Measurements from ENCODE around the gene ISYNA1. TPM values are rescaled to one million over a fixed set of nuclear protein-coding genes. Genes with fewer than 3 reads are reported as not detected.

Gene ISYNA1
- total RNA-seq, 1 donor from 2014 or later, result 68.5 TPM

DNA sequence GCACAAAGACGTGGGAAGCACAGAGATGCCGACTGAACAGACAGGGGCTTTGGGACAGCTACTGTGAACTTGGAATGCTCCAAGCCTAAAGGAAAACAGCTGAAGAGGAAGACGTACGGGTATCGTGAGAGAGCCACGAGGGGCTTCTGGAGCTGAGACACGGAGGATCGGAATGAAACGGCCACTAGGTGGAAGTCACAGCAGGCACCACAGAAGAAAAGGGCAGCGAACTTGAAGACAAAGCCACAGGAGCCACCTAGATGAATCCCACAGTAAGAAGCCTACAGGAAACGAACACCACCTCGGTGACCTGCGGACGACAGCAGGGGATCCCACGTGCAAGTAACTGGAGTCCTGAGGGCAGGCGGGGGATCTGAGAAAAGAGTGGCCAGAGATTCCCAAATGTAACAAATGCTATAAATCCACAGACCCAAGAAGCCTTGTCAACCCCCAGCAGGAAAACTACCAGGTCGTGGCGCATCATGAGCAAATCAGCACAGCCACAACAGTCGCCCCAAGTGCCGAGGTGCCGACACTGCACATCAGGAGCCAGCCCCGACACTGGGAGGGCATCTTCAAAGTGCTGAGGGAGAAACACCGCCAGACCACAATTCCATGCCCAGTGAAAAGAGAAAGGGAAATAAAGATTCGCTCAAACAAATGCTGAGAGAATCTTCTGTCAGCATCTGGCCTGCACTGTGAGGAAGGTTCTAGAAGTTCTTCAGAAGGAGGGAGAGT is 39.3 kb upstream of the ISYNA1 start:
- no peaks in the 10 kb centered on the region for H3K9me3 Mint-ChIP-seq (ENCODE audit: unreplicated experiment)
- H3K27ac Mint-ChIP-seq (ENCODE audit: unreplicated experiment), result peak overlapping the region; percentile 72
- TF ChIP-seq, protein P1, sequence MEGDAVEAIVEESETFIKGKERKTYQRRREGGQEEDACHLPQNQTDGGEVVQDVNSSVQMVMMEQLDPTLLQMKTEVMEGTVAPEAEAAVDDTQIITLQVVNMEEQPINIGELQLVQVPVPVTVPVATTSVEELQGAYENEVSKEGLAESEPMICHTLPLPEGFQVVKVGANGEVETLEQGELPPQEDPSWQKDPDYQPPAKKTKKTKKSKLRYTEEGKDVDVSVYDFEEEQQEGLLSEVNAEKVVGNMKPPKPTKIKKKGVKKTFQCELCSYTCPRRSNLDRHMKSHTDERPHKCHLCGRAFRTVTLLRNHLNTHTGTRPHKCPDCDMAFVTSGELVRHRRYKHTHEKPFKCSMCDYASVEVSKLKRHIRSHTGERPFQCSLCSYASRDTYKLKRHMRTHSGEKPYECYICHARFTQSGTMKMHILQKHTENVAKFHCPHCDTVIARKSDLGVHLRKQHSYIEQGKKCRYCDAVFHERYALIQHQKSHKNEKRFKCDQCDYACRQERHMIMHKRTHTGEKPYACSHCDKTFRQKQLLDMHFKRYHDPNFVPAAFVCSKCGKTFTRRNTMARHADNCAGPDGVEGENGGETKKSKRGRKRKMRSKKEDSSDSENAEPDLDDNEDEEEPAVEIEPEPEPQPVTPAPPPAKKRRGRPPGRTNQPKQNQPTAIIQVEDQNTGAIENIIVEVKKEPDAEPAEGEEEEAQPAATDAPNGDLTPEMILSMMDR (IDR thresholded peaks at IDR 0.05; ENCODE audit: unreplicated experiment), result no peak
- H3K36me3 Mint-ChIP-seq (ENCODE audit: low read depth, unreplicated experiment), result peaks cover 18% of the 10 kb centered on the region
- peaks cover 17% of the 10 kb centered on the region for H3K27me3 Mint-ChIP-seq (ENCODE audit: unreplicated experiment)
- H3K4me1 Mint-ChIP-seq (ENCODE audit: unreplicated experiment), result peaks cover 35% of the 10 kb centered on the region
- peak overlapping the region; percentile 43 for H3K4me3 Mint-ChIP-seq (ENCODE audit: unreplicated experiment)
- no peak for DNase-seq (ENCODE audit: low spot score)

DNA sequence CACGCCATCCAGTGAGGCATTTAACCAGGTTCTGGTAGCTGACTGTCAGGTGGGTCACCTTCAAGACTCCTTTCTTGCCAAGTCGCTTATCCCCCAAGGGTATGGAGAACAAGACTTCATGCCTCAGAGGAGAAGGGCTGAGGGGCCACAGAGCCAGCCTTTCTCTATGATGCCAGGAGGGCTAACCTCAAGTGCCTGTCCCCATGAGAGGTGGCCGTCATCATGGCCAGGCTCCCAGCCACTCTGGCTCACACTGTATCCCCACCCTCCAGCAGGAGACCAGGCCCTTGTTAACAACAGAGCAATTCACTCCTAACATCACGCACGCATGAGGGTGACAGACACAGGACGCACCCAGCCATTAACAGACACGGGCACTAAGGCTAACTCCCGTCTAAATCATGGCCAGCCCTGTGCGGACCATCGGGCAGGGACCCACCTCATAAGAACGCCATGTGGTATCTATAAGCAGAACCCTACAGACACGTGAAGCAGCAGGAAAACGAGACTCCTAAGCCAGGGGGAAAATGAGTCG is 38.6 kb upstream of the ISYNA1 start:
- no peaks in the 10 kb centered on the region for H3K9me3 Mint-ChIP-seq (ENCODE audit: unreplicated experiment)
- H3K27me3 Mint-ChIP-seq (ENCODE audit: unreplicated experiment), result peaks cover 17% of the 10 kb centered on the region
- H3K36me3 Mint-ChIP-seq (ENCODE audit: low read depth, unreplicated experiment), result peaks cover 18% of the 10 kb centered on the region
- H3K4me1 Mint-ChIP-seq (ENCODE audit: unreplicated experiment), result peaks cover 35% of the 10 kb centered on the region
- H3K4me3 Mint-ChIP-seq (ENCODE audit: unreplicated experiment), result peak overlapping the region; percentile 43
- TF ChIP-seq, protein P1 (IDR thresholded peaks at IDR 0.05; ENCODE audit: unreplicated experiment), result no peak
- peak overlapping the region; percentile 72 for H3K27ac Mint-ChIP-seq (ENCODE audit: unreplicated experiment)
- no peak for DNase-seq (ENCODE audit: low spot score)

DNA sequence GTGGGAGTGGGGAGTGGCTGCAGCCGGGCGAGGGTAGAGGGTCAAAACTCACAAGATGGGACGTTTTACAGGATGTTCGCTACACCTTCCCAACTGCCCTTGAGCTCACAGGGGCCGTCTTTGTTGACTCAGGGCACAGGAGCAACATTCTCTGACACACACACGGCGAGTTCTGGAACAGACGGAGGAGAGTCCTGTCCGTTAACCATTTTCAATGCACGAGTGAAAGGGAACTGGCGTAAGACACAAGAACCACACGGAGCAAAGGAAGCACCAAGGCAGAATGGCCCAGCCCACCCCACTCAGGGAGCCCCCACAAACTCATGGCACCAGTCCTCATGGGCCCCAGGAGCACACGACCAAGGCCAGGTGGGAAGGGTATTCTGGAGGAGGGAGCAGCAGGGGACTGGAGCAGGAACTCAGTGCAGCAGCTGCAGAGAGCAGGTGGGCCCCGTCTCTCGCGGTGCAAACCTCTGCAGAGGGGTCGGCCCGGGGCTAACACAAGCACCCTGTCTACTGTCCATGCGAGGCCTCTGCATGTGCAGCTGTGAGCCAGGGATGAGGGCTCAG is 37.9 kb upstream of the ISYNA1 start:
- peaks cover 14% of the 10 kb centered on the region for H3K27me3 Mint-ChIP-seq (ENCODE audit: unreplicated experiment)

GRCh38 chr19:18475004-18475453 is 37.1 kb upstream of the ISYNA1 start:
- Mint-ChIP-seq H3K36me3 (ENCODE audit: low read depth, unreplicated experiment) (peaks cover 18% of the 10 kb centered on the region), H3K27me3 (ENCODE audit: unreplicated experiment) (peaks cover 13% of the 10 kb centered on the region)

More for the DNA sequence above, 37.9 kb upstream of the ISYNA1 start:
- TF ChIP-seq, protein P1 (IDR thresholded peaks at IDR 0.05; ENCODE audit: unreplicated experiment), result no peak
- H3K36me3 Mint-ChIP-seq (ENCODE audit: low read depth, unreplicated experiment), result peaks cover 18% of the 10 kb centered on the region
- H3K4me1 Mint-ChIP-seq (ENCODE audit: unreplicated experiment), result peaks cover 29% of the 10 kb centered on the region
- no peaks in the 10 kb centered on the region for H3K9me3 Mint-ChIP-seq (ENCODE audit: unreplicated experiment)
- DNase-seq (ENCODE audit: low spot score), result no peak
- H3K4me3 Mint-ChIP-seq (ENCODE audit: unreplicated experiment), result no peak overlapping the region
- H3K27ac Mint-ChIP-seq (ENCODE audit: unreplicated experiment), result no peak overlapping the region

More at GRCh38 chr19:18475004-18475453, 37.1 kb upstream of the ISYNA1 start:
- TF ChIP-seq, protein P1 (IDR thresholded peaks at IDR 0.05; ENCODE audit: unreplicated experiment), result no peak
- Mint-ChIP-seq H3K4me1 (ENCODE audit: unreplicated experiment) (peaks cover 25% of the 10 kb centered on the region), H3K27ac (ENCODE audit: unreplicated experiment) (no peak overlapping the region), H3K9me3 (ENCODE audit: unreplicated experiment) (no peaks in the 10 kb centered on the region), H3K4me3 (ENCODE audit: unreplicated experiment) (no peak overlapping the region)
- no peak for DNase-seq (ENCODE audit: low spot score)

Measured in endothelial cell (in vitro differentiated cells).